ENCODE measurements around the gene MAN1A2.

DNA sequence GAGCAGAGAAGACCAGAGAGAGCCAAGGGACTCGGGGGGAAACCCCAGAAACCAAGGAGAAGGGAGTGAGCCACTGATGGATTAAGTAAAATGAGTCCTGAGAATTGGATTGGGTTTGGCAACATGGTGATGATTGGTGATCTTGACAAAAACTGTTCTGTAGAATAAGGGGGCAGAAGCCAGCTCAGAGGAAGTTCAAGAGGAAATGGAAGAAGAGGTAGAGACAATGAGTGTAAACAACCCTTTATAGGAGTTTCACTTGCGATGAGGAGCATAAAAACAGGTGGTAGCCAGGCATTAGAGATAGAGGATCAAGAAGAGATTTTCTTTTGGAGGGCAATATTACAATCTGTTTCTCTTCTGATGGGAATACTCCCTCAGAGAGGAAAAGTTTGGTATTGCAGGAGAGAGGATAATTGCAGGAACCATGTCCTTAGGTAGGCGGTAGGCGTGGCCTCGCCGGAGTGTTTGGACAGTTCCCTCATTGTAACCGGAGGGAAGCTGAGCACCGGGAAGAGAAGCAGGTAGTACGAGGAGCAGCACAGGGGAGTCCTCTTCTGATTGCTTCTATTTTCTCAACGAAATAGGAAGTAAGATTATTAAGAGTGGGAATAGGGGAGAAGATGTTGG lies 170.2 kb downstream of the MAN1A2 start:
- TF ChIP-seq, protein P1, sequence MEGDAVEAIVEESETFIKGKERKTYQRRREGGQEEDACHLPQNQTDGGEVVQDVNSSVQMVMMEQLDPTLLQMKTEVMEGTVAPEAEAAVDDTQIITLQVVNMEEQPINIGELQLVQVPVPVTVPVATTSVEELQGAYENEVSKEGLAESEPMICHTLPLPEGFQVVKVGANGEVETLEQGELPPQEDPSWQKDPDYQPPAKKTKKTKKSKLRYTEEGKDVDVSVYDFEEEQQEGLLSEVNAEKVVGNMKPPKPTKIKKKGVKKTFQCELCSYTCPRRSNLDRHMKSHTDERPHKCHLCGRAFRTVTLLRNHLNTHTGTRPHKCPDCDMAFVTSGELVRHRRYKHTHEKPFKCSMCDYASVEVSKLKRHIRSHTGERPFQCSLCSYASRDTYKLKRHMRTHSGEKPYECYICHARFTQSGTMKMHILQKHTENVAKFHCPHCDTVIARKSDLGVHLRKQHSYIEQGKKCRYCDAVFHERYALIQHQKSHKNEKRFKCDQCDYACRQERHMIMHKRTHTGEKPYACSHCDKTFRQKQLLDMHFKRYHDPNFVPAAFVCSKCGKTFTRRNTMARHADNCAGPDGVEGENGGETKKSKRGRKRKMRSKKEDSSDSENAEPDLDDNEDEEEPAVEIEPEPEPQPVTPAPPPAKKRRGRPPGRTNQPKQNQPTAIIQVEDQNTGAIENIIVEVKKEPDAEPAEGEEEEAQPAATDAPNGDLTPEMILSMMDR (IDR thresholded peaks at IDR 0.05; ENCODE audit: low read depth, low read length, poor library complexity, severe bottlenecking) = no peak
- TF ChIP-seq EZH2phosphoT487 (IDR thresholded peaks at IDR 0.05; ENCODE audit: borderline replicate concordance, low read length) = no peak
